ENCODE results near the gene NDUFAB1.

NDUFAB1 gene

DNA sequence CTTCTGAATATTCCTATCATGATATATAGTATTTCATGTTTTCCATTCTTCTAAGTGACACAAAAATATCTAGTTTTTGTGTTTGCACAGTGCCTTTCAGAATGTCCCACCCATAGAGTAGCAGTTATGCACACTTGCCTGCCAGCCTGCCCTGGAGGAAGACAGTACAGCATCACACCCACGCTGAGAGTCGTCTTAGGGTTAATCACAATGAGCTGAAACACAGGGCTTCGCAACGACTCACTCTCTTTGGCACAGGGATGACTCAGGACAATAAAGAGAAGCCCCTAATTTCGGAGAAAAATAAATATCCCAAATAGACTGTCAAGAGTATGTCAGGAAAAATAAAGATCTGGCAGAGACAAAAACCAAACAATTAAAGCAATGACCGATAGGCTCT lies 11.6 kb upstream of the NDUFAB1 start:
- DNase-seq (ENCODE audit: low read depth), result no peak
- TF ChIP-seq, protein P1, sequence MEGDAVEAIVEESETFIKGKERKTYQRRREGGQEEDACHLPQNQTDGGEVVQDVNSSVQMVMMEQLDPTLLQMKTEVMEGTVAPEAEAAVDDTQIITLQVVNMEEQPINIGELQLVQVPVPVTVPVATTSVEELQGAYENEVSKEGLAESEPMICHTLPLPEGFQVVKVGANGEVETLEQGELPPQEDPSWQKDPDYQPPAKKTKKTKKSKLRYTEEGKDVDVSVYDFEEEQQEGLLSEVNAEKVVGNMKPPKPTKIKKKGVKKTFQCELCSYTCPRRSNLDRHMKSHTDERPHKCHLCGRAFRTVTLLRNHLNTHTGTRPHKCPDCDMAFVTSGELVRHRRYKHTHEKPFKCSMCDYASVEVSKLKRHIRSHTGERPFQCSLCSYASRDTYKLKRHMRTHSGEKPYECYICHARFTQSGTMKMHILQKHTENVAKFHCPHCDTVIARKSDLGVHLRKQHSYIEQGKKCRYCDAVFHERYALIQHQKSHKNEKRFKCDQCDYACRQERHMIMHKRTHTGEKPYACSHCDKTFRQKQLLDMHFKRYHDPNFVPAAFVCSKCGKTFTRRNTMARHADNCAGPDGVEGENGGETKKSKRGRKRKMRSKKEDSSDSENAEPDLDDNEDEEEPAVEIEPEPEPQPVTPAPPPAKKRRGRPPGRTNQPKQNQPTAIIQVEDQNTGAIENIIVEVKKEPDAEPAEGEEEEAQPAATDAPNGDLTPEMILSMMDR (conservative IDR thresholded peaks at IDR 0.05; ENCODE audit: low read depth, low read length), result no peak
- H3K4me3 ChIP-seq (ENCODE audit: low read depth, low read length), result no peak overlapping the region

DNA sequence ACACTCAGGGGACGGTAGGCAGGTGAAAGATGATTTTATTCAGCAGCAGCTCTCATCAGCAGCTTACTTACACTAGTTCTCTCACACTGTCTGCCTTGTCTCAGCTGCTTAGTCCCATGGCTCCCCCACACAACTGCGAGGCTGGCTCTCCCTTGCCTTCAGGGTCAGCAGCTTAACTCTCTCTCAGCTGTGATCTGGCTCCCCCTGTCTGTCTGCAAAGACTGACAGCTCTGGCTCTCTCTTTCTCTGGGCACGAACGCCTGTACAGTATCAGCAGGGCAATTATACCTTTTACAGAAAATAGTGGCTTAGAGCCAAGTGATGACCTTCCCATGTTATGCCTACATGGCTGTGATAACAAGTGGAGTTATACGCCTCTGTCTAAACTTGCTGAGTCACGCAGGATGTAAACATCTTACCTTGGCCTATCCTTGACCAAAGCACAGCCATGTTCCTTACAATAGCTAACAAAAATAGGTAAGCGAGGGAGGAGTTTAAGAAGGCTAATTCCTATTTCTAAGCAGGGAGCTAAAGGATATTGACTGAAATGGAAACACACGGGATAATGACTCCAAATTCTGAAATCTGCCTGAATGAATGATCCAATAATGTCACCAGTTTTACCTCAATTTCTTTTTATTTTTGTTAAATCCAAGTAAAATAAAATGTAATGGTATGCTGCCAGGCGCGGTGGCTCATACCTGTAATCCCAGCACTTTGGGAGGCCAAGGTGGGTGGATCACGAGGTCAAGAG lies 1.1 kb upstream of the NDUFAB1 start:
- TF ChIP-seq, protein P1 (conservative IDR thresholded peaks at IDR 0.05; ENCODE audit: low read depth, low read length), result peak; percentile 29
- DNase-seq (ENCODE audit: low read depth), result peak; percentile 7
- no peak overlapping the region for H3K4me3 ChIP-seq (ENCODE audit: low read depth, low read length)

DNA sequence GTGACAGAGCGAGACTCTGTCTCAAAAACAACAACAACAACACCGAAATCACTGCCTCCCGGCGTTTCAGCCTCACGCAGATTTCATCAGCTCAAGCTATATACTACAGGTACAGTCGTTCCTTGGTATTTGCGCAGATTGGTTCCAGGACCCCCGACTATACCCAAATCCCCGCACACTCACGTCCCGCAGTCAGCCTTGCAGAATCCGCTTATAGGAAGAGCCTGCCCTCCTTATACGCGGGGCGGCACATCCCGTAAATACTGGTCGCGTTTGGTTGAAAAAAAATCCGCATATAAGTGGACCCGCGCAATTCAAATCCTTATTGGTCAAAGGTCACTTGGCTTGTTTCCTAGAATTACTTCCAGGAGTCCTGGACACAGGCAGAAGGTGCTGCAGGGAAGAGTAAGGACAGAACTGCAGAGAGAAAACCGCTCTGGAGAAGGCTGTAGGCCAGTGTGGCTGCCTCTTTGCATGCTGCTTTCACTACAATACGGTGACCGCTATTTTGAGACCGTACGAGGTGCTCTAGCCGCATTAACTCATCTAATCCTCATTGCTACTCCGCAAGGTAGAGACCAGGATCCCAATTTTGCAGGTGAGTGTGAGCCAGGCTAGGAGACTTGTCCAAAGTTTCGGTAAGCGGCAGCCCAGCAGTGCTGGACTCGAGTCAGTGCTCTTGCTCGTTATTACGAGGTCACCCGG lies 718 bp downstream of the NDUFAB1 start:
- H3K4me3 ChIP-seq (ENCODE audit: low read depth, low read length), result peak overlapping the region; percentile 97
- DNase-seq (ENCODE audit: low read depth), result peak; percentile 33

DNA sequence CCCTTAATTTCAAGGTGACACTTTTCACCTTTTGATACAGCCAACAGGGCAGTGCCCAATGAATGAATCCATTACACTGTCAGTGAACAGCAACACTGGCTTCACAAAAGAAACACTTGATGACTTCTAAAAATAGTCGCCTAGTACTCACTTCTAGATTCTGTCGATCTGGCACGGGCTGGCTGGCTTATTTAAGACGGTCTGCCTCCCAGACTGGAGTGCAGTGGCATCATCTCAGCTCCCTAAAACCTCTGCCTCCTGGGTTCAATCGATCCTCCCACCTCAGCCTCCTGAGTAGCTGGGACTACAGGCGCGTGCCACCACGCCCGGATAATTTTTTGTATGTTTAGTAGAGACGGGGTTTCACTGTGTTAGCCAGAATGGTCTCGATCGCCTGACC lies 1.9 kb downstream of the NDUFAB1 start:
- TF ChIP-seq, protein P1 (conservative IDR thresholded peaks at IDR 0.05; ENCODE audit: low read depth, low read length), result no peak
- no peak for DNase-seq (ENCODE audit: low read depth)
- H3K4me3 ChIP-seq (ENCODE audit: low read depth, low read length), result no peak overlapping the region

More for the DNA sequence above, 718 bp downstream of the NDUFAB1 start:
- TF ChIP-seq, protein P1 (conservative IDR thresholded peaks at IDR 0.05; ENCODE audit: low read depth, low read length), result no peak

DNA sequence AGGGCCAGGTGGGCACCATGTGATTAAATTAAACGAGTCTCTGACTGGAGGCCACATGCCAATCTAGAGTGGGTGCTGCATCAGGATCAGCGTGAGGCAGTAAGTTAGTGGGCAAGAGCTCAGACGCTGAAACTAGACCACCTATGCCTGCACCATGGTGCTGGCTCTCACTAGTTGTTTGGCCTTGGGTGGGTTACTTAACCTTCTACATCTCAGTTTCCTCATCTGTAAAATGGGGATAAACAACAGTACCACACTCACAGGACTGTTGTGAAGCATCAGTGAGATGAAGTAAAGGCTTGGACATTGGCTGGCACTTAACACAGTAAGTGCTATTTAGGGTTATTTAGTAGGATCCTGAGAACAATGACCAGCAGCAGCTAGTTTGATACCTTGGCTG lies 5.9 kb downstream of the NDUFAB1 start:
- DNase-seq (ENCODE audit: low read depth), result no peak
- H3K4me3 ChIP-seq (ENCODE audit: low read depth, low read length), result no peak overlapping the region
- TF ChIP-seq, protein P1 (conservative IDR thresholded peaks at IDR 0.05; ENCODE audit: low read depth, low read length), result no peak

DNA sequence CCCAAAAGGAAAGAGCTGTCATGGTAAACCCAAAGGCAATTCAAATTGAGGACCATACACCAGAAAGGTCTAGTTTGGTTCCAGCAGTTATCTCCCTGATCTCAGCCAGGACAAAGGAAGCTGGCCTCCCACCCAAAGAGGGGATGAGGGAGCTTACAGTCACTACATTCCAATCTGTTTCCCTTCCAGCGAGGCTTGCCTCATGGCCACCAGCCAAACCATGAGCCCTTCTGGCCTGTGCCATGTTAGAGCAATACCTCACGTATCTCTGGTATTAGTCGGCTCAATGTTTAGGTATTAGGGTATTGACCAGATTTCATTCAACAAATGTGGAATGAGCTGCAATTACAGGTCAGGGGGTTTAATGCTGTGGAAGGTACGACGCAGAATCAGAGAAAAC lies 8.4 kb downstream of the NDUFAB1 start:
- TF ChIP-seq, protein P1 (conservative IDR thresholded peaks at IDR 0.05; ENCODE audit: low read depth, low read length), result no peak
- H3K4me3 ChIP-seq (ENCODE audit: low read depth, low read length), result no peak overlapping the region
- DNase-seq (ENCODE audit: low read depth), result peak; percentile 87
